M059J (cell line): ENCODE data around the gene PTBP3. TPM values are rescaled to one million over a fixed set of nuclear protein-coding genes. Genes with fewer than 3 reads are reported as not detected.
"Not testable (repeated sequence)": the region's sequence is repeated elsewhere in the genome, so short reads cannot be mapped to it uniquely, and the experiment has no call there.

Experiments
- DNase-seq: peaks from one replicate; pipeline ENCODE4 v3.0.0-alpha.2; 2012; ENCODE audit warnings: low read depth
- total RNA-seq: library from RNA; depleted of rRNA; stranded (reverse); fragments of >200 nt; shearing (Covaris generic); gene quantifications from 2 replicates; pipeline ENCODE4 v1.2.3, GENCODE V29; 2014

Gene PTBP3
- total RNA-seq, 1 experiment from 2014 or later, result 49.1 TPM

GRCh38 chr9:112207451-112207850 lies 126.0 kb downstream of the PTBP3 start:
- no peak for DNase-seq

DNA sequence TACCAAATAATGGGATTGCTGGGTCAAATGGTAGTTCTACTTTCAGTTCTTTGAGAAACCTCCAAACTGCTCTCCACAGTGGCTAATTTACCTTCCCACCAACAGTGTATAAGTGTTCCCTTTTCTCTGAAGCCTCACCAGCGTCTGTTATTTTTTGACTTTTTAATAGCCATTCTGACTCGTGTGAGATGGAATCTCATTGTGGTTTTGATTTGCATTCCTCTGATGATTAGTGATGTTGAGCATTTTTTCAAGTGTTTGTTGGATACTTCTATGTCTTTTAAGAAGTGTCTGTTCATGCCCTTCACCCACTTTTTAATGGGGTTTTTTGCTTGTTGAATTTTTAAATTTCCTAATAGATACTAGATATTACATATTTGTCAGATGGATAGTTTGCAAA lies 129.9 kb downstream of the PTBP3 start:
- DNase-seq, result peak; percentile 86

DNA sequence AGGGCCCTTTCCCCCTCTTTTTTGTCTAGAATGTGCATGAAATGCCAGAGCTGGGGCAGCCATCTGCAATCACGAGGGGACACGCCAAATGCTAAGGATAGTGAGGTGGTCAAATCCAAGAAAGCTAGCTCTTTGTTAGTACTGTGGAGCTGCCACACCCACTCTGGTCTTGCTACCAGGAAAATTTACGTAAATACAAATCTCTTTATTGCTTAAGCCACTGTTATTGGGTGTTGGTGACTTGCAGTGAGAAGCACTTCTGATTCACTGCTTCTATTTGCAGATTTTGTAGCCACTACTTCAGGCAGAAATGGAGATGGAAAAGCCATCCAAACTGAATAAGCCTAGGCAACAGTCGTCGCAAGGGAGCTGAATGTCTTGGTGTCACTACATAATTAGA lies 132.7 kb downstream of the PTBP3 start:
- DNase-seq, result no peak

DNA sequence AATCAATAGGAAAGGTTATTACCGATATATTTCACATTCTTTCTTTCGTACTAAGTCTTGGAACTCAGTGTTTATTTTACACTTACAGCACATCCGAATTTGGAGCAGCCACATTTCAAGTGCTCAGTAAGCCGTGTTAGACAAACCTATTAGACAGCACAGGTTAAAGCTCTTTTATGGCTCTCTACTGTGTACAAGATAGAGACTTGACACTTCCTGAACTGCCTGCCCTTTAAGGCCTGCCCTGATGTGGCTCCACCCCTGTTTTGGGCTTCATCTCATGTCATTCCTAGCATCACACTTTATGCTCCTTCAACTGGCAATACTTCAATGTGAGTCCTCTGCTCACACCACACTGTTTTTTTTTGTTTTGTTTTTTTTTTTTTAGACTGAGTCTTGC lies 134.8 kb downstream of the PTBP3 start:
- DNase-seq, result no peak

DNA sequence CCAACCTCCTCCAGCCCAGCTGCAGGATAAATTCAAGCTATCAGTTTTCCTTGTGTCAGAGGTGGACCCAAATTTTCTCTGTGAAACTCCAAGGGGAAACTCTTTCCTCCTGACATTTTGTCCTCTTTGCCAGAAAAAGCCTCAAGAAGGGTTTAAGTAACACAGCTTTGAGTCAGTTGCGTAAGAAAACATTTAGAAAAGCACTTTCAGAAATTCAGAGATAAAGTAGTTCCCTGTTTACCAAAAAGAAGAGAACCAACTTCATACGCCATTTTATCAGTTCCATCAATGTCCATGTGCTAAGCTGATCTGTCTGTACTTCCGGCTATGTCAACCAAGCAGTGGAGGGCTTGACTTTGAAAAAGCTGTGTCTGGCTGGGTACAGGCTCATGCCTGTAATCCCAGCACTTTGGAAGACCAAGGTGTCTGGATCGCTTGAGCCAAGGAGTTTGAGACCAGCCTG lies 138.4 kb downstream of the PTBP3 start:
- no peak for DNase-seq

GRCh38 chr9:112193572-112194288 lies 139.7 kb downstream of the PTBP3 start:
- no peak for DNase-seq

GRCh38 chr9:112190320-112190719 lies 143.1 kb downstream of the PTBP3 start:
- DNase-seq, result not testable (repeated sequence)

GRCh38 chr9:112188884-112189283 lies 144.5 kb downstream of the PTBP3 start:
- no peak for DNase-seq

- no peak for DNase-seq
Observed at GRCh38 chr9:112187404-112187803, 146.0 kb downstream of the PTBP3 start.

- DNase-seq, result no peak
Observed at GRCh38 chr9:112186695-112187094, 146.7 kb downstream of the PTBP3 start.

GRCh38 chr9:112184946-112185345 lies 148.5 kb downstream of the PTBP3 start:
- DNase-seq, result no peak

- DNase-seq, result no peak
Observed at GRCh38 chr9:112184221-112184620, 149.2 kb downstream of the PTBP3 start.

DNA sequence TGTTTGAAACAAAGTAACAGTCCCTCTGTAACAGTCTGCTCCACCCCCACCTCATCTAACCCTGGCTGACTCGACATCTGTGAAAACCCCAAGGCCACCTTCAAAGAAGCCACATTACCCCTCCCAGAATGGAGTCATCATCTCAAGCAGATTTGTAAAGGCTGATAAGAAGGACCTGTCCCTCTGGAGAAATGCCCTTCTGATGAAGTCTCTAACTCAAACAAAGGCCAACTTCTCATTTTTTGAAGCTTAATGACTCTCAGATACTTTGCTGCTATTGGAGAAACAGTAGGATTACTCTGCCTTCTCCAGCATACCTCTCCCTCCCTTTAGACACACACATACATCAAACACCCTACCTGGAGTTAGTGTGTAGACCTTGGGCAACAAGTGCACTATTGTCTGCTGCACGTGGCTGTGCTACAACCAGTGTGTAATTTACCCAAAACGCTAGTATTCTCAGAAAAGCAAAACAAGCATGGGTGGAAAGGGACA lies 153.0 kb downstream of the PTBP3 start:
- peak; percentile 95 for DNase-seq

DNA sequence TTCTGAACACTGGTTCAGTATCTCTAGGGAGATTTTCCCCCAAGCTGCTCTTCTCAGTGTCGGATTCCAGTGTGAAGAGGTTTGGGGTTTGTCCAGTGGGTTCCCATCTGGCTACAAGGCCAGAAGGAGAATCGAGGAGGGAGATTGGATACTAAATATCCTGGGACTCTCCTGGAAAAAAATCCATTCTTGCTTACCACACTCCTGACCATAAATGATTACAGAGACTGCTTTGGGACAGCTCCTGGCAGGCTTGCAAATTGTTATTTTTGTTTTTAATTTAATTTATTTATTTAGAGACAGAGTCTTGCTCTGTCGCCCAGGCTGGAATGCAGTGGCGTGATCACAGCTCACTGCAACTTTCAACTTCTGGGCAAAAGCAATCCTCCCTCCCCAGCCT lies 153.6 kb downstream of the PTBP3 start:
- peak; percentile 79 for DNase-seq

- no peak for DNase-seq
Observed at GRCh38 chr9:112176524-112176923, 156.9 kb downstream of the PTBP3 start.

DNA sequence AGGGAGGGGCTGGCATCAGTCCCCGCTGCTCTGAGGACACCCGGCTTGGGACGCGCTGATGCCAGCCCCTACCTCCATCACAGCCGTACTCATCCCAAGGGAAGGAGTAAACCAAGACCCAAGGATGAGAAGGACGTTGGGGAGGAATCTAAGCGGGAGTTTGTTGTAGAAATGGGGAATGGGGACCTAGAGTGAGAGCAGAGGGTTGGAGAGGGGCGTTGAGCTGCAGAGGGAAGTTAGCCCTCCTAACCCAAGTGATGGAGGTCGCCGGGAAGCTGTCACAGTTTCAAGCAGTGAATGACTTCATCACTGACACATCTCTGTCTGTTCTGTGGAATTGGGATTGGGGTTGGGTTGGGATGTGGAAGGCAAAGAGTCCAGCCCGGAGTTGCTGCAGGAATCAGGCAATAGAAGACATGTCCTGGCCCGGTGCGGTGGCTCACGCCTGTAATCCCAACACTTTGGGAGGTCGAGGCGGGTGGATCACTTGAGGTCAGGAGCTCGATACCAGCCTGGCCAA lies 157.6 kb downstream of the PTBP3 start:
- DNase-seq, result no peak

- no peak for DNase-seq
Observed at GRCh38 chr9:112174965-112175795, 158.2 kb downstream of the PTBP3 start, which contains the start of gene SUSD1. SUSD1 (minus strand) TSS chr9:112175297; CDS start chr9:112175235, 62 bp downstream.

- DNase-seq, result peak; percentile 82
Observed at GRCh38 chr9:112174222-112174964, 159.0 kb downstream of the PTBP3 start.

- DNase-seq, result no peak
Observed at GRCh38 chr9:112173489-112174221, 159.8 kb downstream of the PTBP3 start.

DNA sequence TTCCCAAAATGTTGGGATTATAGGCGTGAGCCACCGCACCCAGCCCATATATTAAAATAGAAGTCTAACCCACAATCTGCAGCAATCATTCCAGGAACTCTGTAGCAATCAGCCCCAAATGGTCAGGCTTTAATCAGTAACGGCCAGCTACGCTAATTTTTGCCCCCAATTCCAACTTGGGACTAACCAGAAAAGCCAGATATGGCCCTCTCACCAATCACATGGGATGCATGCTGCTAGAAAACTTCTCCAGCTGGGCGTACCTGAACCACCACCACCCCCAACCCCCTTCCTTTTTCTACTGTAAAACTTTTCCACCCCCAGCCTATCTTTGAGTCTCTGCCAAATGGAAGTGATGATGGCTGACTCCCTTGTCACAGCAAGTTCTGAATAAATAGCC lies 162.5 kb downstream of the PTBP3 start:
- DNase-seq, result no peak

DNA sequence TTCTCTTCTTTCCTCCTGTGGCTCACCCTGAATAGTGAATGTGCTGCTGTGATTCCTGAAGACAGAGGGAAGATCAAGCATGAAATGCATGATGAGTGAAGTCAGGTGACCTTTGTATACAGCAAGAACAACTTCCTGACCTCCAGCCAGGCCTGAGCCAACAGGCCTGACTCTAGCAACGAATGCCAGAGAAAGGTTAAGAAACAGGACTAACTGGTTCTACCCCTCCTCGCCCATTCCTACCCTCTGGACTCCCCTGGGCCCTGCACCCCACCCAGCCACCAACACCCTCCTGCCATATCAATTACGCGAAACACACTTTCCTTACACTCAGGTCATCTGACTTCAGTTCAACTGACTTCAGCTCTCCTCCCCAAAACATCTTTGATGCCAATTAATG lies 163.2 kb downstream of the PTBP3 start:
- no peak for DNase-seq
